ENCODE measurements around the gene ZNF138.
"Not testable (repeated sequence)": the region's sequence is repeated elsewhere in the genome, so short reads cannot be mapped to it uniquely, and the experiment has no call there.

Gene ZNF138

GRCh38 chr7:64794171-64794844, at the start of gene ZNF138:
ZNF138 (plus strand) TSS chr7:64794428; CDS start chr7:64794569, 141 bp downstream.
- peak; percentile 89 for DNase-seq

DNA sequence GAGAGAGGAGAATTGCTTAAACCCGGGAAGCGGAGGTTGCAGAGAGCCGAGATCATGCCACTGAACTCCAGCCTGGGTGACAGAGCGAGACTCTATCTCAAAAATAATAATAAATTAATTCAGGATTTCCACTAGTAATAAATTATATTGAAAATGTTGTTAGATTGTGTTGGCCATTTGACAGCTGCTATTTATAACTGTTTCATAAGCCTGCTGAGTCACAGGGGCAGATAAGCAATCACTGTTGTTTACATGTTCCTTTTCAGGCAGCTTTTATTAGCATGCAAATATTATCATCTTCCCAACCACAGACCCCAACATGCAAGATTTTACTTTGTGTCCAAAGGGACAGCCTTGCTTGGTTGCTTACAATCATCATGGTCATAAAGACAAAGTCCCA, 49.5 kb upstream of the ZNF138 start:
- no peak for DNase-seq

DNA sequence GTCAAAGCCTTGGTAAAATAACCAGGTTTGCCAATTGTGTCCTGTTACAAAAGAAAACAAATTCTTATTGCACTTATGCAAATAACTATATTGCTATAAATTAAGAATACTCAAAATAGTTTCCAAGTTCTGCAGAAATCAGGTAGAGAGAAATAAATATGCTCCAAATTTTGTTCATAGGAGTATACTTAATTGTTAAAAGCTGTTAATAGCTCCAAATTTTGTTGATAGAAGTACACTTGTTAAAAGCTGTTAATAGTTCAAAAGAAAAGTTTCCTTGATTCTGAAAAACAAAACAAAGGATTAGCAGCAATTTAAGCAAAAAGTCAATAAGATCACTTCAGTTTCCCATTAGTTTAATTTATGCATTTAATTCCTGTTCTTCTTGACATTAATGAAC, 46.4 kb upstream of the ZNF138 start:
- DNase-seq = no peak

GRCh38 chr7:64753032-64753431, 41.2 kb upstream of the ZNF138 start:
- no peak for DNase-seq

GRCh38 chr7:64755865-64756264, 38.4 kb upstream of the ZNF138 start:
- DNase-seq = no peak

DNA sequence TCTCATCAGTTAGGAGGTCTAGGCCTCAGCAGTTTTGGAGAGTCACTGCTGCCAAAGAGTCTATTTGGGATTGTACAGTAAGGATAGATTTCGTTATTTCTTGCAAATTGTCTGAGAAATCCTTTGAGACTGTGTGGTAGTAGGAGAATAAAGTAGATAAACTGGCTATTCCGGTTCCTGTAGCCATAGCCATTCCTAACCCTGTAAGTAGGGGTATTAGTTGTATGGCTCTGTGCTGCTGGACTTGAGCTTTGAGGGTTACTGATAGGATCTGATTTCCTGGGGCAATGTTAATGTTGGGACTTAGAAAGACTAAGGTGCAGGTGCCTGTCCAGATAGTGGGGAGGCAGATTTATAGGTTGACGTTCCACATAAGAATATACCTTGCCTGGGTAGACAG, 36.1 kb upstream of the ZNF138 start:
- no peak for DNase-seq

- DNase-seq = no peak
Measured at GRCh38 chr7:64768824-64769223, 25.4 kb upstream of the ZNF138 start.

GRCh38 chr7:64774204-64774842, 19.9 kb upstream of the ZNF138 start:
- DNase-seq = no peak

DNA sequence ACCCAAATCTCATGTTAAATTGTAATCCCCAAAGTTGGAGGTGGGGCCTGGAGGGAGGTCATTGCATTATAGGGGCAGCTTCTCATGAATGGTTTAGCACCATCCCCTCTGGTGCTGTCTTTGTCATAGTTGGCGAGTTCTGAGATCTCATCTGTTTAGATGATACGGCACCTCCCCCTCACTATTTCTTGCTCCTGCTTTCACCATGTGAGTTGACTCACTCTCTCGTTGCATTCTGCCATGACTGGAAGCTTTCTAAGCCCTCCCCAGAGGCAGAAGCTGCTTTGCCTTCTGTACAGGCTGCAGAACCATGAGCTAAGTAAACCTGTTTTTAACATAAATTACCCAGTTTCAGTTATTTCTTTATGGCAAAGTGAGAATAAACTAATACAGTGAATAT, 18.9 kb upstream of the ZNF138 start:
- DNase-seq = no peak

DNA sequence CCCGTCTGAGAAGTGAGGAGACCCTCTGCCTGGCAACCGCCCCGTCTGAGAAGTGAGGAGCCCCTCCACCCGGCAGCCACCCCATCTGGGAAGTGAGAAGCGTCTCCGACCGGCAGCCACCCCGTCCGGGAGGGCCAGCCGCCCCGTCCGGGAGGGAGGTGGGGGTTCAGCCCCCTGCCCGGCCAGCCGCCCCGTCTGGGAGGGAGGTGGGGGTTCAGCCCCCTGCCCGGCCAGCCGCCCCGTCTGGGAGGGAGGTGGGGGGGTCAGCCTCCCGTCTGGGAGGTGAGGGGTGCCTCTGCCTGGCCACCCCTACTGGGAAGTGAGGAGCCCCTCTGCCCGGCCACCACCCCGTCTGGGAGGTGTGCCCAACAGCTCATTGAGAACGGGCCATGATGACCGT, 9.4 kb upstream of the ZNF138 start:
- not testable (repeated sequence) for DNase-seq

- no peak for DNase-seq
Measured at GRCh38 chr7:64787295-64787694, 6.9 kb upstream of the ZNF138 start.

DNA sequence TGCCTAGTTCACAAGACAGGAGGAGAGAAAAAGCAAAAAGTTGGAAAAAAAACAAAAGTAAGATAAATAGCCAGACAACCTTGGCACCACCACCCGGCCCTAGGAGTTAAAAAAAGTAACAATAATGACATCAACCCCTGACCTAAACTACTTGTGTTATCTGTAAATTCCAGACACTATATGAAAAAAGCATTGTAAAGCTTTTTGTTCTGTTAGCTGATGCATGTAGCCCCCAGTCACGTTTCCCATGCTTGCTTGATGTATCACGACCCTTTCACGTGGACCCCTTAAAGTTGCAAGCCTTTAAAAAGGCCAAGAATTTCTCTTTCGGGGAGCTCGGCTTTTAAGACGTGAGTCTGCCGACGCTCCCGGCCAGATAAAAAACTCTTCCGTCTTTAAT, 5.0 kb upstream of the ZNF138 start:
- not testable (repeated sequence) for DNase-seq

DNA sequence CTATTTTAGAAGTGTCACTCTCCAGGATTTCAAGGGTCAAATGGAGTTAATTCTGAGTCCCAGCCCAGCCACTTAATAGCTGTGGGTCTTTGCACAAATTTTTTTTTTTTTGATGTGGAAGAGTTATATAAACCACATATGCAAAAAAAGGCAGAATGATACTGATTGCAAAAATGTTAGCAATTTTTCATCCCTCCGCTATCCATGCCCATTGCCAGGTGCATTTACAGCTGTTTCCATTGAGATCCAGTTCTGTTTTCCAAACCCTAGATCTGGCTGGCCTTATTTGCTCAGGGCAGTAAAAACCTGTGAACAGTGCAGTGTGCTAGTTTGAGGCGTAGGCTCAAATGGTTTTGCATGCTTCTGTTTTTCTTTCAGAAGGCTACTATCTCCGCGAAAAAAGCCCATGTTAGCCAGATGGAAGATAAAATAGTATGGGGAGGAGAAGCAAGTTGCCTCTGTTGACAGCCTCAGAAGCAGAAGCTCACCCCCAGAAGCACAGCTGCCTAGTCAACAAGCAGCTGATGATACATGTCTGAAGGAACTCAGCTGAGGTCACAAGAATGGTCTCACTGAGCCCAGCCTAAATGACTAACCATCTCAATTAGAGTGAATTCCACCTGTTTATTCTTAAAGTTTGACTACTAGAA, 997 bp upstream of the ZNF138 start:
- no peak for DNase-seq

- no peak for DNase-seq
Measured at GRCh38 chr7:64795176-64795575, 948 bp downstream of the ZNF138 start.

DNA sequence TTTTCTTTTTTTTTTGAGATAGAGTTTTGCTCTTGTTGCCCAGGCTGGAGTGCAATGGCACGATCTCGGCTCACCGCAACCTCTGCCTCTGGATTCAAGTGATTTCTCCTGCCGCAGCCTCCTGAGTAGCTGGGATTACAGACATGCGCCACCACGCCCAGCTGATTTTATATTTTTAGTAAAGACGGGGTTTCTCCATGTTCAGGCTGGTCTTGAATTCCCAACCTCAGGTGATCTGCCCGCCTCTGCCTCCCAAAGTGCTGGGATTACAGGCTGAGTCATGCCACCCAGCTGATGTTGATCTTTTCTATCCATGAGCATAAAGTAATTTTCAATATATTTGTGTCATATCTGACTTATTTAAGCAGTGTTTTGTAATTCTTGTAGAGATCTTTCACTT, 4.9 kb downstream of the ZNF138 start:
- not testable (repeated sequence) for DNase-seq

GRCh38 chr7:64802699-64803098, 8.5 kb downstream of the ZNF138 start:
- no peak for DNase-seq

- no peak for DNase-seq
Measured at GRCh38 chr7:64807731-64808365, 13.6 kb downstream of the ZNF138 start.

DNA sequence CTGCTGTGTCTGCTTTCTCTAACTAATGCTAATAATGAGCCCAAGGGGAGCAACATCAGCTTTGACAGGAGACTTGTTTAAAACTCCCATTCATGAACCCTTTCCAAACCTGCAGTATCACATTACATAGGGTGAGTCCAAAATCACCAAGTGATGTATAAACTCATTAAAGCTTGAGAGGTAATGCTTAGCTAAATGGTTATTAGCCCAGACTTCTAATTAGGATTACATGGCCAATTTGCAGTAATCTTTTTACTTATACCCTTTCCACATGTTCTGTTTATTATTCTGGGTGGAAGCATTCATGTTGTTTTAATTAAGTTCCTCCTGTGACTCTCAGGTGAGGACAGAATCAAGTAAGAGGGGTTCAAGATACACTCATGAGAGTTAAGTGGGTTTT, 17.5 kb downstream of the ZNF138 start:
- no peak for DNase-seq

DNA sequence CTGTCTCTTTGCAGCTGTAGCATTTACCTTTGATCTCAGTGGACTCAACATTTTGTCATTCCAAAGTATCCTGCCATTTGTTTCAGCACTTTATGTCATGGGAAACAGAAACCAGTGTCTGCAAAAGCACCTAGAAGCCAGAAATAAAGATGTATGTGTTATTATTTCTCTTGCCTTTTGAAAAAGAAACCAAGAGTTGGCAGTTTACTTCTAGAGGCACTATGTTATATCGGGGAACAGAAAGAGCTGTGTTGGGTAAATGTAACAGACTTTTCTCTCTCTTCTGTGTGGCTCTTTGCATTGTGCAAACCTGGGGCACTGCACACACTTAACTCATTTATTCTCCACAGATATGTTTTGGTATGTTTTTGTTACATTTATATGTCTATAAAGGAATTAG, 36.7 kb downstream of the ZNF138 start:
- DNase-seq = no peak

- no peak for DNase-seq
Measured at GRCh38 chr7:64832136-64832535, 37.9 kb downstream of the ZNF138 start.

DNA sequence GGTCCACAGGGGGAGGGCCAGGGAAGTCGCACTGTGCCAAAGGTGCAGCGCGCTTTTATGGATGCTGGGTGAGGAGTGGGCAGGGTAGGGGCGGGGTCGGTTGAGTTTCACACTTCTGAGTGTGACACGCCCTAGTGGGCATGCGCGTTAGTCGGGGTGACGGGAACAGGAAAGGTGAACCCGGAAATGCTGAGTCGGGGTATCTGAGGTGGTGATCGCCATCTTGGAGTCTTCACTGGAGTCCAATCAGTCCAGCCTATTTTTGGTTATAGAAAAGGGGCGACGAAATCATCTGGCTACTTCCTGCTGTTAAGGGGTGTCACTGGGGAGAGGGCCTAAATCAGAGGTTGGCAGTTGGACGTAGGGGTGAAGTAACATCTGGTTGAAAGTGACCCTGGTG, 40.8 kb downstream of the ZNF138 start:
- DNase-seq = no peak

GRCh38 chr7:64835856-64836255, 41.6 kb downstream of the ZNF138 start:
- DNase-seq = not testable (repeated sequence)

DNA sequence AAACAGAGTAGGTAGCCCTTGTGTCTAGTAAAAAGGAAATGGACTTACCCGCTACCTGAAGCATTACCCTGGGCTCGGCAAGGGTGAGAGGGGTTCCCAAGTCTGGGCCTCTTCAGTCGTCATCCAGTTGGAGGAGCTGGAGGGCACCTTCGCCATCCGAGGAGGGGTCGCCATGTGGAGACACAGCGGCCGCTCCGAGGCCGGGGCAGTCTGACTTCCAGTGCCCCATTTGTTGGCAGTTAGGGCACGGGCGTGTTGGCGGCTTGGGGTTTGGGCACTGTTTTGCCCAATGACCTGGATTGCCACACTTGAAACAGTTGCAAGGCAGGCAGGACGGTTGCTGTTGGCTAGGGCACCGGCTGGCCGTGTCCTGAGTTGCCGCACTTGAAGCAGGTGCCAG, 43.8 kb downstream of the ZNF138 start:
- not testable (repeated sequence) for DNase-seq

DNA sequence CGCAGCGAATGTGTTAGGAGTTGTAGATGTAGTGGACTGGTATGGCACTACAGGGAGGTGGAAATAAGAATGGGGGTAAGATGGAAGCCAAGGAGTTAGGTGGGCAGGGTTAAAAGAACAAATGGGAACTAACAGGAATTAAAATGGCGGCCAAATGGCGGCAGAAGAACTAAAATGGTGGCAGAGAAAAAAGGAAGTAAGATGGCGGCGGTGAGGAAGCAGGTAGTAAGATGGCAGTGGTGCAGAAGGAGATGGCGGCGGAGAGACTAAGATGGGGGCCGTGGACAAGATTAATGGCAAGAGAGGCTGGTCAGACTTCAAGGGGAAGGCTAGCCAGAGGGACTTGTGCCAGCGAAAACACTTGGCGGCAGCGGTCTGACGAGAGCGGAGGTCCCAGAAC, 44.5 kb downstream of the ZNF138 start:
- no peak for DNase-seq
